ENCODE results near the gene ELAVL1.

Gene ELAVL1

GRCh38 chr19:7908742-7909461 lies 96.5 kb downstream of the ELAVL1 start:
- DNase-seq: no peak
